Ascending aorta (tissue), 2 donors: Measurements from ENCODE around the gene C6orf136. TPM values are rescaled to one million over a fixed set of nuclear protein-coding genes. Genes with fewer than 3 reads are reported as not detected.

Experiments used
- DNase-seq, 2 donors: peaks; one replicate each; pipeline ENCODE4 v3.0.0-alpha.2; 2019; ENCODE audit warnings: low spot score in 2 of 2
- H3K27ac ChIP-seq, 2 donors: fragments of 200-600 bp; sonication (generic); one replicate each; pipeline ENCODE4 v1.5.1; 2016 to 2017; ENCODE audit warnings: mild to moderate bottlenecking in 1 of 2
- H3K27me3 ChIP-seq: fragments of 200-600 bp; sonication (generic); one replicate; pipeline ENCODE4 v1.5.1; 2017
- H3K36me3 ChIP-seq, 2 donors: fragments of 200-600 bp; sonication (generic); one replicate each; pipeline ENCODE4 v1.5.1; 2016
- H3K4me1 ChIP-seq, 2 donors: fragments of 200-600 bp; sonication (generic); one replicate each; pipeline ENCODE4 v1.5.1; 2016 to 2017; ENCODE audit warnings: mild to moderate bottlenecking in 1 of 2
- H3K4me3 ChIP-seq, 2 donors: fragments of 200-600 bp; sonication (generic); one replicate each; pipeline ENCODE4 v1.5.1; 2016 to 2017; ENCODE audit warnings: mild to moderate bottlenecking in 1 of 2
- H3K9me3 ChIP-seq, 2 donors: fragments of 200-600 bp; sonication (generic); one replicate each; pipeline ENCODE4 v1.5.1; 2016
- intact Hi-C: fragments of 100-400 bp; cut with DNase I; formaldehyde crosslinking; loops from one replicate; pipeline ENCODE4 v1.15.1; 2023
- total RNA-seq: library from RNA; depleted of rRNA; stranded (reverse); fragments of >200 nt; gene quantifications from one replicate; pipeline ENCODE4 v1.1.0, GENCODE V29; 2016
- TF ChIP-seq, protein P1 (sequence below), 3 experiments: fragments of 200-600 bp in 2 of 3; fragments of 450-650 bp in 1 of 3; sonication (generic) in 2 of 3; IDR thresholded peaks; one replicate each; pipeline ENCODE4 v1.5.1; 2016 to 2019; ENCODE audit warnings: antibody characterized with exemption in 3 of 3, mild to moderate bottlenecking in 1 of 3, moderate library complexity in 1 of 3

C6orf136 gene
- total RNA-seq, 1 donor from 2014 or later: 6.2 TPM

DNA sequence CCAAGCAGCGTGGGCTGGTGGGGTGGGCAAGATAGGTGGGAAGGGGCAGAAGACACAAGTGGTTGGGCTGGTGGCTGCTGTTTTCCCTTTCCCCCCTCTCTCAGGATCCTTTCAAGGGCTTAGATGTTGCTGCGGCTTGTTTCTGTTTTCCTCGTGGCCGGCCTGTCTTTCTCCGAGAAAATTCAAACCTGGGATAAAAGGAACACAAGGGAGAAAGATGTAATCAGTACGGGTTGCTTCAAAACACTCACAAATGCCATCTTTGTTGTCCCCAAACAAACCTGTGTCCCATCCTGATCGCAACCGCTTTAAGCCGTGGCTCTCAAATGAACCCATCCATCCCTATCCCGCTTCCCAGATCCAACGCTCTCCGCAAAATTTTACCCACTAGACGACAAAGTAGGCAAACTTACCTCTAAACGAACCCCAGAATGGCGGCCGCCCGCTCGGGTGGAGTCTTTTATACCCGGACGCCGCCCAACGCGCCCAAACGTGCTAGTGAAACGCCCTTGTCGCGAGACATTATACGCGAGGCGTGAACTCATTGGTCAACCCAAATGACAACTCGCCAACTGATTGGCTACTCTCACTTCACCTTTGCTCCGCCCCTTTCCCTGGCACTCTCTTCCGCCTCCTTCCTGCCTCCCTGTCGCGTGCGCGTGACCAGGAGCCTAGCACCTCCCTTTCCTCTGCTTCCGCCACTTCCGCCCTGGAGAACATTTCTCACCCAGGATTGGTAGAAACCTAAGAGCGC, 29.9 kb upstream of the C6orf136 start, which contains the start of gene PPP1R10:
TSS of gene PPP1R10 (minus strand) at position 433 of the 754 bp plus-strand sequence. CDS start 7,299 bp downstream, outside the sequence.
- H3K4me3 ChIP-seq: peak within 1 kb of the TSS; percentile 77 to 94
- H3K27ac ChIP-seq: peak within 1 kb of the TSS; percentile 95 to 96
- H3K27me3 ChIP-seq: no peaks in the 10 kb centered on the region
- peaks cover 30 to 37% of the 10 kb centered on the region in 2 donors for H3K36me3 ChIP-seq
- peaks cover 16 to 32% of the 10 kb centered on the region in 2 donors for H3K4me1 ChIP-seq
- TF ChIP-seq, protein P1, sequence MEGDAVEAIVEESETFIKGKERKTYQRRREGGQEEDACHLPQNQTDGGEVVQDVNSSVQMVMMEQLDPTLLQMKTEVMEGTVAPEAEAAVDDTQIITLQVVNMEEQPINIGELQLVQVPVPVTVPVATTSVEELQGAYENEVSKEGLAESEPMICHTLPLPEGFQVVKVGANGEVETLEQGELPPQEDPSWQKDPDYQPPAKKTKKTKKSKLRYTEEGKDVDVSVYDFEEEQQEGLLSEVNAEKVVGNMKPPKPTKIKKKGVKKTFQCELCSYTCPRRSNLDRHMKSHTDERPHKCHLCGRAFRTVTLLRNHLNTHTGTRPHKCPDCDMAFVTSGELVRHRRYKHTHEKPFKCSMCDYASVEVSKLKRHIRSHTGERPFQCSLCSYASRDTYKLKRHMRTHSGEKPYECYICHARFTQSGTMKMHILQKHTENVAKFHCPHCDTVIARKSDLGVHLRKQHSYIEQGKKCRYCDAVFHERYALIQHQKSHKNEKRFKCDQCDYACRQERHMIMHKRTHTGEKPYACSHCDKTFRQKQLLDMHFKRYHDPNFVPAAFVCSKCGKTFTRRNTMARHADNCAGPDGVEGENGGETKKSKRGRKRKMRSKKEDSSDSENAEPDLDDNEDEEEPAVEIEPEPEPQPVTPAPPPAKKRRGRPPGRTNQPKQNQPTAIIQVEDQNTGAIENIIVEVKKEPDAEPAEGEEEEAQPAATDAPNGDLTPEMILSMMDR (IDR thresholded peaks at IDR 0.05): no peak
- intact Hi-C loops: loop anchor here (1.0 to 10.0 kb wide), 7 partner anchors 60 to 1005 kb away; partner anchors contain the start of genes ATP6V1G2, DDX39B, FLOT1 and GNL1
- peak; percentile 97 to 100 for DNase-seq
- H3K9me3 ChIP-seq: no peaks in the 10 kb centered on the region

GRCh38 chr6:30617565-30618269, 29.2 kb upstream of the C6orf136 start, which contains the start of gene MRPS18B:
Gene MRPS18B, plus strand, starts transcription at chr6:30617840. Its CDS starts 26 bp downstream, at chr6:30617866.
- Histone ChIP-seq H3K27ac (peak within 1 kb of the TSS; percentile 95 to 96), H3K36me3 (peaks cover 37 to 45% of the 10 kb centered on the region in 2 donors), H3K4me1 (peaks cover 16 to 26% of the 10 kb centered on the region in 2 donors), H3K9me3 (no peaks in the 10 kb centered on the region), H3K4me3 (peak within 1 kb of the TSS; percentile 77 to 94), H3K27me3 (no peaks in the 10 kb centered on the region)
- intact Hi-C loops: loop anchor here (1.0 to 10.0 kb wide), 7 partner anchors 61 to 1005 kb away; partner anchors contain the start of genes ATP6V1G2, DDX39B, FLOT1 and GNL1
- peak; percentile 89 to 99 for DNase-seq
- TF ChIP-seq, protein P1 (IDR thresholded peaks at IDR 0.05): no peak

DNA sequence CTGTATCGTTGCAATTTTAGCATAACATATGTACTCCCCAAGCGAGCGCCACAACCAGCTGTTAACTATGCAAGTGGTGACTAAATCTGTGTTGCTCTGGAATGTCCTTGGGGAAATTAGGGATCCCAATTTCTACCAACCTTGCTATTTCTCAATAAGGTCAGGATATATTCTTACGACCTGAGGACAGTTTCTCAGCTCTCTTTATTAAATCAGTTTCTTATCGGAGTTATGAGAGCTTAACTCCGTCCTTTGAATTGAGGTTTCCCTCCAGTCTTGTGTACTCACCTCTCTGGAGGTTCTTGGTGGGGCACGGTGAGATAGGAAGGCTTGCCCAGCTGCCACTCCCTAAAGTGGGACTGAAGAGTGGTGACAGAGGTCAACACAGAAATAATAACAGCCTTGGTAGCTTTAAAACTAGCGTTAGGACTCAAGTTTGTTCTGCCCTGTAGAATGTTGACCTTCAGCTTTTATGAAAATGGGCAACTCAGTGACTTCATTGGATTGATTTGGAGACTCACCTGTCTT, 28.6 kb upstream of the C6orf136 start:
- peaks cover 43 to 51% of the 10 kb centered on the region in 2 donors for H3K36me3 ChIP-seq
- TF ChIP-seq, protein P1 (IDR thresholded peaks at IDR 0.05): no peak
- H3K4me1 ChIP-seq: peaks cover 16 to 23% of the 10 kb centered on the region in 2 donors
- no peaks in the 10 kb centered on the region for H3K27me3 ChIP-seq
- peak overlapping the region; percentile 86 to 96 for H3K27ac ChIP-seq
- H3K9me3 ChIP-seq: no peaks in the 10 kb centered on the region
- peak overlapping the region; percentile 68 to 77 for H3K4me3 ChIP-seq
- DNase-seq: no peak
- intact Hi-C loops: loop anchor here (5.0 to 10.0 kb wide), 4 partner anchors 124 to 1004 kb away; partner anchors contain the start of genes ATP6V1G2, DDX39B, FLOT1 and IER3

DNA sequence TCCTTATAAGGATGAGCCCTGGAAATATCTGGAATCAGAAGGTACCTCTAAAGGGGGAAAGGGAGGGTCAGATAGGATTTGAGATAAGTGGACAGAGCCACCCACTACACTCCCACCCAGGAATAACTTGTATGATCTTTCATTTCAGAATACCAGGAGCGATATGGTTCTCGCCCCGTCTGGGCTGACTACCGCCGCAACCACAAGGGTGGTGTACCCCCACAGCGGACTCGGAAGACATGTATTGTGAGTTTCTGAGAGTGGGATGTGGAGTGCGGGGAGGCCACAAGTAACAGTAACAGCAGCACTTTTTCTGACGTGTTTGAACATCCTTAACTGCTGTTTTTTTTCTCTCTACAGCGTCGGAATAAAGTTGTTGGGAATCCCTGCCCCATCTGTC, 27.4 kb upstream of the C6orf136 start:
- Histone ChIP-seq H3K4me1 (peaks cover 8 to 14% of the 10 kb centered on the region in 2 donors), H3K27ac (no peak overlapping the region), H3K4me3 (no peak overlapping the region), H3K27me3 (no peaks in the 10 kb centered on the region), H3K36me3 (peaks cover 44 to 63% of the 10 kb centered on the region in 2 donors), H3K9me3 (no peaks in the 10 kb centered on the region)
- DNase-seq: no peak
- TF ChIP-seq, protein P1 (IDR thresholded peaks at IDR 0.05): no peak
- intact Hi-C loops: loop anchor here (5.0 to 10.0 kb wide), 4 partner anchors 123 to 1003 kb away; partner anchors contain the start of genes ATP6V1G2, DDX39B, FLOT1 and IER3

GRCh38 chr6:30625511-30625910, 21.4 kb upstream of the C6orf136 start:
- intact Hi-C loops: no loop called here
- TF ChIP-seq, protein P1 (IDR thresholded peaks at IDR 0.05): no peak
- no peak for DNase-seq
- H3K27me3 ChIP-seq: no peaks in the 10 kb centered on the region
- peaks cover 0 to 8% of the 10 kb centered on the region in 2 donors for H3K4me1 ChIP-seq
- H3K27ac ChIP-seq: no peak overlapping the region
- no peaks in the 10 kb centered on the region for H3K9me3 ChIP-seq
- H3K4me3 ChIP-seq: no peak overlapping the region
- peaks cover 36 to 72% of the 10 kb centered on the region in 2 donors for H3K36me3 ChIP-seq
